Smooth muscle cell (in vitro differentiated cells): ENCODE data around the gene NAV3. TPM values are rescaled to one million over a fixed set of nuclear protein-coding genes. Genes with fewer than 3 reads are reported as not detected.

Experiments
- DNase-seq: peaks from one replicate; lab custom pipeline; 2025; ENCODE audit not compliant: unreplicated experiment; lab: John Stamatoyannopoulos, UW
- H2AFZ ChIP-seq: fragments of 200-600 bp; sonication (generic); 2 replicates; pipeline ENCODE4 v1.6.0; 2016; ENCODE audit warnings: antibody characterized with exemption, low read depth, mild to moderate bottlenecking
- H3F3A ChIP-seq: fragments of 200-600 bp; sonication (generic); 2 replicates; pipeline ENCODE4 v1.6.0; 2017; ENCODE audit warnings: antibody characterized with exemption, low read depth
- H3K27ac ChIP-seq: fragments of 200-600 bp; sonication (generic); 2 replicates; pipeline ENCODE4 v1.5.1; 2016; ENCODE audit warnings: low read depth, mild to moderate bottlenecking
- H3K27me3 ChIP-seq: fragments of 200-600 bp; sonication (generic); 2 replicates; pipeline ENCODE4 v1.6.1; 2016; ENCODE audit warnings: low read depth, mild to moderate bottlenecking
- H3K36me3 ChIP-seq: fragments of 200-600 bp; sonication (generic); 2 replicates; pipeline ENCODE4 v1.5.1; 2016; ENCODE audit warnings: low read depth
- H3K4me1 ChIP-seq: fragments of 200-600 bp; sonication (generic); 2 replicates; pipeline ENCODE4 v1.5.1; 2016; ENCODE audit warnings: low read depth
- H3K4me2 ChIP-seq: fragments of 200-600 bp; sonication (generic); 2 replicates; pipeline ENCODE4 v1.6.0; 2016; ENCODE audit warnings: mild to moderate bottlenecking
- H3K4me3 ChIP-seq: fragments of 200-600 bp; sonication (generic); 2 replicates; pipeline ENCODE4 v1.5.1; 2016; ENCODE audit warnings: mild to moderate bottlenecking
- H3K79me2 ChIP-seq: fragments of 200-600 bp; sonication (generic); 2 replicates; pipeline ENCODE4 v1.6.0; 2016; ENCODE audit warnings: low read depth, mild to moderate bottlenecking
- H3K9ac ChIP-seq: fragments of 200-600 bp; sonication (generic); 2 replicates; pipeline ENCODE4 v1.6.0; 2016; ENCODE audit warnings: low read depth
- H3K9me3 ChIP-seq: fragments of 200-600 bp; sonication (generic); replicated peaks from 2 replicates; pipeline ENCODE4 v1.5.1; 2016; ENCODE audit warnings: low read depth
- H4K20me1 ChIP-seq: fragments of 200-600 bp; sonication (generic); 2 replicates; pipeline ENCODE4 v1.6.0; 2016; ENCODE audit warnings: low read depth
- WGBS: methylation state at CpG from one replicate; pipeline ENCODE4 v1.1.7; 2016; ENCODE audit warnings: low lambda C conversion rate; 5-methylcytosine and 5-hydroxymethylcytosine counted together
- polyA plus RNA-seq: library from polyadenylated mRNA; unstranded; fragments of >200 nt; fragmentation: Nextera tagmentation; extraction: Ambion mirVana; gene quantifications from 2 replicates; pipeline ENCODE4 v1.2.1, GENCODE V29; 2016
- total RNA-seq: library from RNA; depleted of rRNA; stranded (reverse); fragments of >200 nt; gene quantifications from 2 replicates; pipeline ENCODE4 v1.2.3, GENCODE V29; 2014
- TF ChIP-seq, protein P1 (sequence below): fragments of 200-600 bp; sonication (generic); IDR thresholded peaks from 2 replicates; pipeline ENCODE4 v1.5.1; 2017; ENCODE audit warnings: borderline replicate concordance, mild to moderate bottlenecking, antibody characterized with exemption; ENCODE audit not compliant: insufficient read depth, poor library complexity, severe bottlenecking

Gene NAV3
- total and polyA plus RNA-seq, 2 experiments from 2014 or later = 8.0 to 31.0 TPM

- no peaks in the 10 kb centered on the region for H3K36me3 ChIP-seq
- H3K27me3 ChIP-seq = no peaks in the 10 kb centered on the region
- no peaks in the 10 kb centered on the region for H4K20me1 ChIP-seq
- H3K9ac ChIP-seq = no peak overlapping the region
- H2AFZ ChIP-seq = peak overlapping the region; percentile 47
- no peaks in the 10 kb centered on the region for H3F3A ChIP-seq
- H3K9me3 ChIP-seq = no peaks in the 10 kb centered on the region
- H3K4me2 ChIP-seq = no peak overlapping the region
- DNase-seq = no peak
- H3K4me3 ChIP-seq = no peak overlapping the region
- no peaks in the 10 kb centered on the region for H3K79me2 ChIP-seq
- TF ChIP-seq, protein P1, sequence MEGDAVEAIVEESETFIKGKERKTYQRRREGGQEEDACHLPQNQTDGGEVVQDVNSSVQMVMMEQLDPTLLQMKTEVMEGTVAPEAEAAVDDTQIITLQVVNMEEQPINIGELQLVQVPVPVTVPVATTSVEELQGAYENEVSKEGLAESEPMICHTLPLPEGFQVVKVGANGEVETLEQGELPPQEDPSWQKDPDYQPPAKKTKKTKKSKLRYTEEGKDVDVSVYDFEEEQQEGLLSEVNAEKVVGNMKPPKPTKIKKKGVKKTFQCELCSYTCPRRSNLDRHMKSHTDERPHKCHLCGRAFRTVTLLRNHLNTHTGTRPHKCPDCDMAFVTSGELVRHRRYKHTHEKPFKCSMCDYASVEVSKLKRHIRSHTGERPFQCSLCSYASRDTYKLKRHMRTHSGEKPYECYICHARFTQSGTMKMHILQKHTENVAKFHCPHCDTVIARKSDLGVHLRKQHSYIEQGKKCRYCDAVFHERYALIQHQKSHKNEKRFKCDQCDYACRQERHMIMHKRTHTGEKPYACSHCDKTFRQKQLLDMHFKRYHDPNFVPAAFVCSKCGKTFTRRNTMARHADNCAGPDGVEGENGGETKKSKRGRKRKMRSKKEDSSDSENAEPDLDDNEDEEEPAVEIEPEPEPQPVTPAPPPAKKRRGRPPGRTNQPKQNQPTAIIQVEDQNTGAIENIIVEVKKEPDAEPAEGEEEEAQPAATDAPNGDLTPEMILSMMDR = no peak
- no peak overlapping the region for H3K27ac ChIP-seq
- H3K4me1 ChIP-seq = no peaks in the 10 kb centered on the region
- 50% methylated on average over 5 of the region's 5 CpGs for WGBS
Measured at GRCh38 chr12:77855548-77855947, 24.9 kb downstream of the NAV3 start.

DNA sequence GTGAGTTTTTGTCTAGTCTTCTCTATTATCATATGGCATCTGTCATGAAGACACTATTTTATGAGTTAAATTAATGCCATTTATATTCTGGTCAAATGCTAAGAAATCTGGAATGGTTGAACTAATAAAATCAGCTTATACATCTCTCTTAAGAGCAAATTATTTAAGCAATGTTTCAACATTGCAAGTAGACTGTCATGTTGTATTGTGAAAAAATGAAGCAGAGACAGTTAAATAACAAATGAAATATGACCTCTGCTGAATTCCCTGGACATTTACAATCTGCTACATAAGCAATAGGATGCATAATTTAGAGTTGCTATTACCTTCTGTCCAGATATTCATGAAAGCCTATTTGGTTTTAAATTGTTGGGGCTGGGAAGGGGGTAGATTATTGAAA is 30.6 kb downstream of the NAV3 start:
- H4K20me1 ChIP-seq = no peaks in the 10 kb centered on the region
- H3F3A ChIP-seq = no peaks in the 10 kb centered on the region
- no peaks in the 10 kb centered on the region for H3K27me3 ChIP-seq
- no peaks in the 10 kb centered on the region for H3K4me1 ChIP-seq
- no peak for DNase-seq
- no peak overlapping the region for H3K4me3 ChIP-seq
- H3K79me2 ChIP-seq = no peaks in the 10 kb centered on the region
- no peak overlapping the region for H3K9ac ChIP-seq
- H3K9me3 ChIP-seq = no peaks in the 10 kb centered on the region
- no peak overlapping the region for H3K27ac ChIP-seq
- no peak overlapping the region for H2AFZ ChIP-seq
- no peak overlapping the region for H3K4me2 ChIP-seq
- TF ChIP-seq, protein P1 = no peak
- H3K36me3 ChIP-seq = no peaks in the 10 kb centered on the region

GRCh38 chr12:77865178-77865577 is 34.5 kb downstream of the NAV3 start:
- Histone ChIP-seq H3K9me3 (no peaks in the 10 kb centered on the region), H3K27me3 (no peaks in the 10 kb centered on the region), H3F3A (no peaks in the 10 kb centered on the region), H2AFZ (no peak overlapping the region), H3K4me3 (no peak overlapping the region), H3K9ac (no peak overlapping the region), H3K36me3 (no peaks in the 10 kb centered on the region), H3K79me2 (no peaks in the 10 kb centered on the region), H3K4me2 (no peak overlapping the region), H3K27ac (no peak overlapping the region), H4K20me1 (no peaks in the 10 kb centered on the region), H3K4me1 (no peaks in the 10 kb centered on the region)
- DNase-seq = no peak
- TF ChIP-seq, protein P1 = no peak
- 97% methylated on average over 1 of the region's 1 CpG for WGBS

GRCh38 chr12:77878901-77879300 is 48.2 kb downstream of the NAV3 start:
- Histone ChIP-seq H3K4me3 (no peak overlapping the region), H3K4me2 (no peak overlapping the region), H3K9ac (no peak overlapping the region), H4K20me1 (no peaks in the 10 kb centered on the region), H3F3A (no peaks in the 10 kb centered on the region), H3K27me3 (no peaks in the 10 kb centered on the region), H2AFZ (no peak overlapping the region), H3K79me2 (no peaks in the 10 kb centered on the region), H3K27ac (no peak overlapping the region), H3K4me1 (no peaks in the 10 kb centered on the region), H3K9me3 (no peaks in the 10 kb centered on the region), H3K36me3 (no peaks in the 10 kb centered on the region)
- TF ChIP-seq, protein P1 = no peak
- WGBS = 92% methylated on average over 3 of the region's 3 CpGs
- no peak for DNase-seq
